ENCODE measurements around the gene RNF126.

- TF ChIP-seq, protein P1, sequence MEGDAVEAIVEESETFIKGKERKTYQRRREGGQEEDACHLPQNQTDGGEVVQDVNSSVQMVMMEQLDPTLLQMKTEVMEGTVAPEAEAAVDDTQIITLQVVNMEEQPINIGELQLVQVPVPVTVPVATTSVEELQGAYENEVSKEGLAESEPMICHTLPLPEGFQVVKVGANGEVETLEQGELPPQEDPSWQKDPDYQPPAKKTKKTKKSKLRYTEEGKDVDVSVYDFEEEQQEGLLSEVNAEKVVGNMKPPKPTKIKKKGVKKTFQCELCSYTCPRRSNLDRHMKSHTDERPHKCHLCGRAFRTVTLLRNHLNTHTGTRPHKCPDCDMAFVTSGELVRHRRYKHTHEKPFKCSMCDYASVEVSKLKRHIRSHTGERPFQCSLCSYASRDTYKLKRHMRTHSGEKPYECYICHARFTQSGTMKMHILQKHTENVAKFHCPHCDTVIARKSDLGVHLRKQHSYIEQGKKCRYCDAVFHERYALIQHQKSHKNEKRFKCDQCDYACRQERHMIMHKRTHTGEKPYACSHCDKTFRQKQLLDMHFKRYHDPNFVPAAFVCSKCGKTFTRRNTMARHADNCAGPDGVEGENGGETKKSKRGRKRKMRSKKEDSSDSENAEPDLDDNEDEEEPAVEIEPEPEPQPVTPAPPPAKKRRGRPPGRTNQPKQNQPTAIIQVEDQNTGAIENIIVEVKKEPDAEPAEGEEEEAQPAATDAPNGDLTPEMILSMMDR (IDR thresholded peaks at IDR 0.05): no peak
- no peak for TF ChIP-seq POLR2AphosphoS5 (IDR thresholded peaks at IDR 0.05; ENCODE audit: low read depth, low read length)
Measured at GRCh38 chr19:648305-648704, 14.7 kb downstream of the RNF126 start.

All from Panc1 (cell line).